H1 (cell line): ENCODE results near the gene JADE3.

Experiments used
- CTCF ChIP-seq, 3 experiments: IDR thresholded peaks; 1 replicate in 2 of 3; 2 replicates in 1 of 3; pipeline versions ENCODE4 v1.5.1 to v1.6.1; 2011; ENCODE audit warnings: low read length in 3 of 3, mild to moderate bottlenecking in 3 of 3, inconsistent platforms in 2 of 3, low read depth in 1 of 3, moderate library complexity in 1 of 3; ENCODE audit not compliant: insufficient read depth in 1 of 3; ENCODE audit errors: control extremely low read depth in 1 of 3
- JUN ChIP-seq: IDR thresholded peaks from 2 replicates; pipeline ENCODE4 v1.6.1; 2011; ENCODE audit warnings: low read depth, mild to moderate bottlenecking, improper control_type of control experiment, low read length
- RAD21 ChIP-seq, 2 experiments: IDR thresholded peaks in 1 of 2; conservative IDR thresholded peaks in 1 of 2; 2 replicates each; pipeline ENCODE4 v1.6.1; 2011; ENCODE audit warnings: low read depth in 2 of 2, low read length in 2 of 2, improper control_type of control experiment in 1 of 2, inconsistent platforms in 1 of 2, mild to moderate bottlenecking in 1 of 2, moderate library complexity in 1 of 2
- RFX5 ChIP-seq: IDR thresholded peaks from 2 replicates; pipeline ENCODE4 v1.6.1; 2011; ENCODE audit warnings: low read depth, low read length, improper control_type of control experiment, borderline replicate concordance

GRCh38 chrX:46916273-46916672, 4.1 kb downstream of the JADE3 start:
- TF ChIP-seq CTCF (IDR thresholded peaks at IDR 0.05; ENCODE audit: control extremely low read depth in 1 of 3, insufficient read depth in 1 of 3, low read depth in 1 of 3, low read length in 3 of 3): no peak
- TF ChIP-seq RFX5: no peak
- TF ChIP-seq RAD21 (IDR thresholded peaks at IDR 0.05 in 1 of 2, conservative IDR thresholded peaks at IDR 0.05 in 1 of 2; ENCODE audit: low read depth in 2 of 2, low read length in 2 of 2): no peak
- no peak for TF ChIP-seq JUN
